K562 (cell line): ENCODE measurements around the gene ZNF649. TPM values are rescaled to one million over a fixed set of nuclear protein-coding genes. Genes with fewer than 3 reads are reported as not detected.
A peak's percentile ranks its signal among the peaks of the same experiment; 100 is the strongest.

Experiments used
- ARID3B ChIP-seq: fragments of 250-450 bp; sonication (Bioruptor Pico); IDR thresholded peaks from 2 replicates; pipeline ENCODE4 v1.4.0; 2020; ENCODE audit warnings: borderline replicate concordance
- ARNT ChIP-seq, 2 experiments: fragments of 450-650 bp; IDR thresholded peaks; 2 replicates each; pipeline ENCODE4 v1.6.1; 2016; ENCODE audit warnings: mild to moderate bottlenecking in 1 of 2
- CBFA2T2 ChIP-seq: fragments of 450-650 bp; conservative IDR thresholded peaks from 2 replicates; pipeline ENCODE4 v1.6.1; 2017; ENCODE audit warnings: mild to moderate bottlenecking
- E2F6 ChIP-seq, 2 experiments: IDR thresholded peaks; 2 replicates each; pipeline ENCODE4 v1.6.1; 2011; ENCODE audit warnings: borderline replicate concordance in 1 of 2, control low read depth in 1 of 2, low read depth in 1 of 2, low read length in 1 of 2, mild to moderate bottlenecking in 1 of 2, mixed read lengths in 1 of 2, moderate library complexity in 1 of 2; ENCODE audit not compliant: insufficient read depth in 1 of 2, insufficient read length in 1 of 2, poor library complexity in 1 of 2, severe bottlenecking in 1 of 2; ENCODE audit errors: extremely low read depth in 1 of 2
- EHMT2 ChIP-seq: fragments of 450-650 bp; IDR thresholded peaks from 2 replicates; pipeline ENCODE4 v1.6.1; 2018; ENCODE audit warnings: antibody characterized with exemption
- FOXJ3 ChIP-seq: sonication (generic); formaldehyde crosslinking; IDR thresholded peaks from 2 replicates; pipeline ENCODE4 v1.4.0; 2020; ENCODE audit warnings: mild to moderate bottlenecking, missing genetic modification reagents
- GTF2B ChIP-seq: IDR thresholded peaks from 2 replicates; pipeline ENCODE4 v1.6.1; 2011; ENCODE audit not compliant: insufficient read length; ENCODE audit errors: extremely low read depth
- HDAC3 ChIP-seq: fragments of 450-650 bp; IDR thresholded peaks from 2 replicates; pipeline ENCODE4 v1.6.1; 2018; ENCODE audit warnings: borderline replicate concordance, mild to moderate bottlenecking, moderate library complexity; ENCODE audit not compliant: partially characterized antibody
- HMG20B ChIP-seq: fragments of 250-450 bp; sonication (Bioruptor Pico); IDR thresholded peaks from 2 replicates; pipeline ENCODE4 v1.5.0; 2021; ENCODE audit warnings: mild to moderate bottlenecking
- KHSRP ChIP-seq: fragments of 450-650 bp; IDR thresholded peaks from 2 replicates; pipeline ENCODE4 v1.6.1; 2017
- LEF1 ChIP-seq: fragments of 450-650 bp; IDR thresholded peaks from 2 replicates; pipeline ENCODE4 v1.6.1; 2016; ENCODE audit warnings: mild to moderate bottlenecking
- MAZ ChIP-seq, 2 experiments: fragments of 450-650 bp in 1 of 2; sonication (generic) in 1 of 2; formaldehyde crosslinking; IDR thresholded peaks in 1 of 2; conservative IDR thresholded peaks in 1 of 2; 2 replicates each; pipeline versions ENCODE4 v1.4.0 to v1.5.0; 2020; ENCODE audit warnings: mild to moderate bottlenecking in 1 of 2, missing genetic modification reagents in 1 of 2
- MEIS2 ChIP-seq: fragments of 450-650 bp; IDR thresholded peaks from 2 replicates; pipeline ENCODE4 v1.6.1; 2014; ENCODE audit warnings: mild to moderate bottlenecking; ENCODE audit not compliant: partially characterized antibody
- NFIC ChIP-seq: fragments of 450-650 bp; IDR thresholded peaks from 2 replicates; pipeline ENCODE4 v1.6.1; 2017; ENCODE audit warnings: mild to moderate bottlenecking, inconsistent platforms
- RBM17 ChIP-seq: fragments of 200-400 bp; formaldehyde crosslinking; IDR thresholded peaks from 2 replicates; pipeline ENCODE4 v1.6.1; 2017; ENCODE audit warnings: low read depth, mild to moderate bottlenecking, low read length, borderline replicate concordance
- RBM22 ChIP-seq: fragments of 200-400 bp; formaldehyde crosslinking; IDR thresholded peaks from 2 replicates; pipeline ENCODE4 v1.6.1; 2018; ENCODE audit warnings: low read length, low read depth; ENCODE audit not compliant: poor library complexity, severe bottlenecking
- SMAD3 ChIP-seq: fragments of 450-650 bp; formaldehyde crosslinking; conservative IDR thresholded peaks from 2 replicates; pipeline ENCODE4 v1.4.0; 2020; ENCODE audit warnings: mild to moderate bottlenecking
- SMARCC2 ChIP-seq: fragments of 450-650 bp; IDR thresholded peaks from 2 replicates; pipeline ENCODE4 v1.6.1; 2017; ENCODE audit warnings: antibody characterized with exemption, moderate library complexity, mild to moderate bottlenecking, low read depth
- SOX6 ChIP-seq: fragments of 450-650 bp; IDR thresholded peaks from 2 replicates; pipeline ENCODE4 v1.6.1; 2014; ENCODE audit warnings: mild to moderate bottlenecking
- SUPT5H ChIP-seq: fragments of 450-650 bp; IDR thresholded peaks from 2 replicates; pipeline ENCODE4 v1.6.1; 2016
- XRCC5 ChIP-seq: fragments of 200-400 bp; formaldehyde crosslinking; IDR thresholded peaks from 2 replicates; pipeline ENCODE4 v1.6.1; 2017; ENCODE audit warnings: low read depth, mild to moderate bottlenecking, low read length
- ZNF717 ChIP-seq: fragments of 250-450 bp; sonication (Bioruptor Pico); IDR thresholded peaks from 2 replicates; pipeline ENCODE4 v1.5.0; 2021
- polyA plus RNA-seq, 8 experiments: library from polyadenylated mRNA; depleted of rRNA in 4 of 8; stranded (reverse) in 5 of 8; unstranded in 3 of 8; fragments of >200 nt; fragmentation: Nextera tagmentation in 2 of 8; fragmentation: Illumina TruSeq in 1 of 8; extraction: Ambion mirVana in 2 of 8; extraction: Trizol in 1 of 8; gene quantifications; 2 replicates each; pipeline versions ENCODE4 v1.2.1 to v1.2.3, GENCODE V29; 2011 to 2014; ENCODE audit warnings: inconsistent platforms in 1 of 8, missing spikeins in 1 of 8
- total RNA-seq, 7 experiments: library from RNA; depleted of rRNA in 6 of 7; stranded (reverse); fragments of >200 nt in 6 of 7; fragmentation: Illumina TruSeq in 2 of 7; extraction: Trizol in 2 of 7; gene quantifications; 2 replicates each; pipeline versions ENCODE4 v1.2.1 to v1.2.3, GENCODE V29; 2011 to 2021; ENCODE audit warnings: low replicate concordance in 1 of 7
- TF ChIP-seq, protein P1 (sequence below): sonication (generic); formaldehyde crosslinking; IDR thresholded peaks from 2 replicates; pipeline ENCODE4 v1.8.1; 2023; ENCODE audit warnings: mild to moderate bottlenecking, missing genetic modification reagents, moderate library complexity

The ZNF649 gene
- total and polyA plus RNA-seq, 9 of the 15 experiments (the other 6 are each of a cell fraction or from before 2014, with no cell fraction given), result 1.4 to 14.9 (median 8.3) TPM

- TF ChIP-seq, protein P1, sequence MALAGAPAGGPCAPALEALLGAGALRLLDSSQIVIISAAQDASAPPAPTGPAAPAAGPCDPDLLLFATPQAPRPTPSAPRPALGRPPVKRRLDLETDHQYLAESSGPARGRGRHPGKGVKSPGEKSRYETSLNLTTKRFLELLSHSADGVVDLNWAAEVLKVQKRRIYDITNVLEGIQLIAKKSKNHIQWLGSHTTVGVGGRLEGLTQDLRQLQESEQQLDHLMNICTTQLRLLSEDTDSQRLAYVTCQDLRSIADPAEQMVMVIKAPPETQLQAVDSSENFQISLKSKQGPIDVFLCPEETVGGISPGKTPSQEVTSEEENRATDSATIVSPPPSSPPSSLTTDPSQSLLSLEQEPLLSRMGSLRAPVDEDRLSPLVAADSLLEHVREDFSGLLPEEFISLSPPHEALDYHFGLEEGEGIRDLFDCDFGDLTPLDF, result no peak; the same call in 1 of the 2 replicates
- no peak for TF ChIP-seq RBM22
- TF ChIP-seq SMARCC2, result no peak; the same call in 1 of the 2 replicates
- no peak; a peak in 2 of 4 replicates for TF ChIP-seq ARNT (IDR thresholded peaks at IDR 0.05)
- TF ChIP-seq XRCC5, result no peak; the same call in 1 of the 2 replicates
- no peak for TF ChIP-seq ZNF717 (CRISPR knock-in tag)
- no peak for TF ChIP-seq RBM17
- no peak for TF ChIP-seq MEIS2
- TF ChIP-seq E2F6 (IDR thresholded peaks at IDR 0.05; ENCODE audit: borderline replicate concordance in 1 of 2, extremely low read depth in 1 of 2, insufficient read depth in 1 of 2, insufficient read length in 1 of 2, low read depth in 1 of 2, low read length in 1 of 2, poor library complexity in 1 of 2, severe bottlenecking in 1 of 2), result peak; percentile 67 to 84
- peak; percentile 48; the same call in 1 of the 2 replicates for TF ChIP-seq EHMT2
- no peak for TF ChIP-seq GTF2B
- TF ChIP-seq LEF1, result no peak
- TF ChIP-seq ARID3B (CRISPR knock-in tag), result no peak
- peak; percentile 88 for TF ChIP-seq SUPT5H
- no peak for TF ChIP-seq FOXJ3
- TF ChIP-seq NFIC, result 0 out of 2 replicates have a peak, but pooled peaks have one; percentile 34
- no peak for TF ChIP-seq HMG20B (CRISPR knock-in tag)
- peak; percentile 23; the same call in 1 of the 2 replicates for TF ChIP-seq SOX6
- TF ChIP-seq MAZ (CRISPR knock-in tag; conservative IDR thresholded peaks at IDR 0.05 in 1 of 2, IDR thresholded peaks at IDR 0.05 in 1 of 2), result peak in 1 of 2 experiments; percentile 30
- TF ChIP-seq CBFA2T2, result no peak
- TF ChIP-seq SMAD3, result 0 out of 2 replicates have a peak, but pooled peaks have one; percentile 43
- no peak for TF ChIP-seq KHSRP
- no peak for TF ChIP-seq HDAC3
These were observed at the start of gene ZNF649 (continued) for GRCh38 chr19:51904331-51905165.
